HEK293 (cell line): ENCODE measurements around the gene UQCR11.

Experiments used
- CTCF ChIA-PET: fragments of 350-600 bp; formaldehyde crosslinking; extraction: SDS; loops from one replicate; lab custom pipeline; 2021; ENCODE audit warnings: antibody characterized with exemption; lab: Yijun Ruan, JAX
- POLR2A ChIA-PET: fragments of 300-600 bp; formaldehyde crosslinking; extraction: SDS; loops from one replicate; lab custom pipeline; 2020; ENCODE audit warnings: antibody characterized with exemption, inconsistent platforms; lab: Yijun Ruan, JAX
- H3K27ac ChIP-seq: fragments of 200-500 bp; sonication (Bioruptor generic); 2 replicates; pipeline ENCODE4 v1.5.1; 2014; ENCODE audit warnings: low read depth, low read length, control low read depth, inconsistent platforms; ENCODE audit errors: extremely low read depth
- H3K36me3 ChIP-seq, 2 experiments: fragments of 200-500 bp in 1 of 2; sonication (Bioruptor generic) in 1 of 2; 1 replicate in 1 of 2; 2 replicates in 1 of 2; pipeline ENCODE4 v1.5.1; 2014 to 2017; ENCODE audit warnings: inconsistent platforms in 2 of 2, low read length in 2 of 2; ENCODE audit not compliant: control insufficient read depth in 2 of 2, insufficient read depth in 1 of 2
- H3K4me1 ChIP-seq: fragments of 200-500 bp; sonication (Bioruptor generic); 2 replicates; pipeline ENCODE4 v1.5.1; 2014; ENCODE audit warnings: mild to moderate bottlenecking, low read length, inconsistent platforms; ENCODE audit not compliant: control insufficient read depth, insufficient read depth
- H3K4me3 ChIP-seq: 2 replicates; pipeline ENCODE4 v1.5.1; 2011; ENCODE audit warnings: low read depth, mild to moderate bottlenecking, control low read depth, low read length, moderate library complexity
- H3K9me3 ChIP-seq: fragments of 200-500 bp; sonication (Bioruptor generic); 2 replicates; pipeline ENCODE4 v1.5.1; 2014; ENCODE audit warnings: low read depth, low read length, inconsistent platforms; ENCODE audit not compliant: control insufficient read depth, insufficient read depth
- GLIS2 ChIP-seq: fragments of 450-650 bp; formaldehyde crosslinking; IDR thresholded peaks from 2 replicates; pipeline ENCODE4 v1.5.1; 2016; ENCODE audit warnings: missing biosample characterization, missing genetic modification characterization
- MEIS1 ChIP-seq: sonication (generic); formaldehyde crosslinking; IDR thresholded peaks from 2 replicates; pipeline ENCODE4 v1.8.1; 2022; ENCODE audit warnings: missing genetic modification reagents, mild to moderate bottlenecking, borderline replicate concordance
- SETDB1 ChIP-seq: IDR thresholded peaks from one replicate; pipeline ENCODE4 v1.6.1; 2017; ENCODE audit warnings: mild to moderate bottlenecking, low read length, moderate library complexity, mixed read lengths; ENCODE audit not compliant: insufficient read length
- ZBTB11 ChIP-seq: fragments of 450-650 bp; formaldehyde crosslinking; conservative IDR thresholded peaks from 2 replicates; pipeline ENCODE4 v1.5.1; 2016; ENCODE audit warnings: low read depth, missing biosample characterization, missing genetic modification characterization
- ZBTB26 ChIP-seq: fragments of 450-650 bp; formaldehyde crosslinking; optimal IDR thresholded peaks from 2 replicates; pipeline ENCODE3; 2016; ENCODE audit warnings: missing biosample characterization, mild to moderate bottlenecking, missing genetic modification characterization
- ZBTB8A ChIP-seq: fragments of 450-650 bp; formaldehyde crosslinking; IDR thresholded peaks from 2 replicates; pipeline ENCODE4 v1.5.1; 2016; ENCODE audit warnings: missing biosample characterization, missing genetic modification characterization
- ZEB2 ChIP-seq: fragments of 450-650 bp; formaldehyde crosslinking; IDR thresholded peaks from 2 replicates; pipeline ENCODE4 v1.5.1; 2016; ENCODE audit warnings: missing biosample characterization, missing genetic modification characterization
- ZNF132 ChIP-seq: fragments of 450-650 bp; formaldehyde crosslinking; IDR thresholded peaks from 2 replicates; pipeline ENCODE4 v1.5.1; 2017; ENCODE audit warnings: missing biosample characterization, missing genetic modification characterization, borderline replicate concordance
- ZNF18 ChIP-seq: fragments of 450-650 bp; formaldehyde crosslinking; IDR thresholded peaks from 2 replicates; pipeline ENCODE4 v1.5.1; 2016; ENCODE audit warnings: missing biosample characterization, missing genetic modification characterization
- ZNF341 ChIP-seq: fragments of 450-650 bp; formaldehyde crosslinking; IDR thresholded peaks from 2 replicates; pipeline ENCODE4; 2016; ENCODE audit warnings: low read depth, missing biosample characterization, missing genetic modification characterization
- ZNF501 ChIP-seq: fragments of 450-650 bp; formaldehyde crosslinking; IDR thresholded peaks from 2 replicates; pipeline ENCODE4 v1.5.1; 2016; ENCODE audit warnings: missing biosample characterization, missing genetic modification characterization
- ZNF510 ChIP-seq: fragments of 450-650 bp; formaldehyde crosslinking; IDR thresholded peaks from 2 replicates; pipeline ENCODE4 v1.5.1; 2018; ENCODE audit warnings: mild to moderate bottlenecking, missing genetic modification characterization, missing biosample characterization; ENCODE audit not compliant: insufficient replicate concordance
- ZNF518A ChIP-seq: fragments of 450-650 bp; formaldehyde crosslinking; conservative IDR thresholded peaks from 2 replicates; pipeline ENCODE4 v1.5.1; 2016; ENCODE audit warnings: low read depth, missing biosample characterization, missing genetic modification characterization
- ZNF548 ChIP-seq: fragments of 450-650 bp; formaldehyde crosslinking; IDR thresholded peaks from 2 replicates; pipeline ENCODE4 v1.5.1; 2016; ENCODE audit warnings: missing biosample characterization, missing genetic modification characterization
- ZNF76 ChIP-seq: fragments of 450-650 bp; formaldehyde crosslinking; IDR thresholded peaks from 2 replicates; pipeline ENCODE4; 2016; ENCODE audit warnings: low read depth, missing biosample characterization, missing genetic modification characterization, borderline replicate concordance
- ZSCAN4 ChIP-seq: fragments of 450-650 bp; formaldehyde crosslinking; IDR thresholded peaks from 2 replicates; pipeline ENCODE4 v1.5.1; 2017; ENCODE audit warnings: missing biosample characterization, missing genetic modification characterization

The UQCR11 gene

GRCh38 chr19:1652471-1653299 is 47.4 kb upstream of the UQCR11 start, which contains the start of gene TCF3 (continued):
- TF ChIP-seq ZBTB11 (tag by site-specific recombination): peak; percentile 55
- no peak for TF ChIP-seq SETDB1
- TF ChIP-seq ZNF132 (tag by site-specific recombination): no peak
- TF ChIP-seq ZNF501 (tag by site-specific recombination): 0 out of 2 replicates have a peak, but pooled peaks have one; percentile 74
- peak; percentile 36; the same call in 1 of the 2 replicates for TF ChIP-seq ZNF518A (tag by site-specific recombination)
- TF ChIP-seq GLIS2 (tag by site-specific recombination): peak; percentile 87
- TF ChIP-seq MEIS1 (CRISPR knock-in tag): no peak

- Histone ChIP-seq H3K9me3 (no peaks in the 10 kb centered on the region), H3K4me1 (peaks cover 3% of the 10 kb centered on the region; the same call in 1 of the 2 replicates), H3K27ac (peak overlapping the region; percentile 37; the same call in 1 of the 2 replicates), H3K36me3 (peaks cover 6 to 33% of the 10 kb centered on the region in 2 experiments; a peak in 2 of 3 replicates), H3K4me3 (peak overlapping the region; percentile 69)
- ChIA-PET POLR2A (interaction anchor here (0.6 to 1.8 kb wide), 6 partner anchors 24 to 106 kb away, joined by 3 to 9 read pairs (median 4); partner anchors contain the start of genes MBD3 and UQCR11), CTCF (interaction anchor here (0.6 to 1.3 kb wide), 6 partner anchors 10 to 191 kb away, joined by 3 to 4 read pairs (median 3); no protein-coding TSS in a partner anchor)
- TF ChIP-seq ZNF18 (tag by site-specific recombination): 0 out of 2 replicates have a peak, but pooled peaks have one; percentile 4
- TF ChIP-seq ZBTB26 (tag by site-specific recombination): peak; percentile 62
- TF ChIP-seq ZNF76 (tag by site-specific recombination): peak; percentile 50; the same call in 1 of the 2 replicates
- TF ChIP-seq ZNF510 (tag by site-specific recombination): no peak
- peak; percentile 95 for TF ChIP-seq ZNF341
- 0 out of 2 replicates have a peak, but pooled peaks have one; percentile 1 for TF ChIP-seq ZEB2
- TF ChIP-seq ZSCAN4 (tag by site-specific recombination): no peak
- TF ChIP-seq ZBTB8A (tag by site-specific recombination): peak; percentile 54
- no peak for TF ChIP-seq ZNF548
These were observed 46.5 kb upstream of the UQCR11 start for GRCh38 chr19:1651568-1652291.
